ENCODE measurements around the gene ING3. TPM values are rescaled to one million over a fixed set of nuclear protein-coding genes. Genes with fewer than 3 reads are reported as not detected.
A peak's percentile ranks its signal among the peaks of the same experiment; 100 is the strongest.

ING3 gene, protein sequence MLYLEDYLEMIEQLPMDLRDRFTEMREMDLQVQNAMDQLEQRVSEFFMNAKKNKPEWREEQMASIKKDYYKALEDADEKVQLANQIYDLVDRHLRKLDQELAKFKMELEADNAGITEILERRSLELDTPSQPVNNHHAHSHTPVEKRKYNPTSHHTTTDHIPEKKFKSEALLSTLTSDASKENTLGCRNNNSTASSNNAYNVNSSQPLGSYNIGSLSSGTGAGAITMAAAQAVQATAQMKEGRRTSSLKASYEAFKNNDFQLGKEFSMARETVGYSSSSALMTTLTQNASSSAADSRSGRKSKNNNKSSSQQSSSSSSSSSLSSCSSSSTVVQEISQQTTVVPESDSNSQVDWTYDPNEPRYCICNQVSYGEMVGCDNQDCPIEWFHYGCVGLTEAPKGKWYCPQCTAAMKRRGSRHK
- total RNA-seq (2014; rRNA removed; shearing (Covaris generic)): 8.5 and 18.9 TPM in 2 replicates

DNA sequence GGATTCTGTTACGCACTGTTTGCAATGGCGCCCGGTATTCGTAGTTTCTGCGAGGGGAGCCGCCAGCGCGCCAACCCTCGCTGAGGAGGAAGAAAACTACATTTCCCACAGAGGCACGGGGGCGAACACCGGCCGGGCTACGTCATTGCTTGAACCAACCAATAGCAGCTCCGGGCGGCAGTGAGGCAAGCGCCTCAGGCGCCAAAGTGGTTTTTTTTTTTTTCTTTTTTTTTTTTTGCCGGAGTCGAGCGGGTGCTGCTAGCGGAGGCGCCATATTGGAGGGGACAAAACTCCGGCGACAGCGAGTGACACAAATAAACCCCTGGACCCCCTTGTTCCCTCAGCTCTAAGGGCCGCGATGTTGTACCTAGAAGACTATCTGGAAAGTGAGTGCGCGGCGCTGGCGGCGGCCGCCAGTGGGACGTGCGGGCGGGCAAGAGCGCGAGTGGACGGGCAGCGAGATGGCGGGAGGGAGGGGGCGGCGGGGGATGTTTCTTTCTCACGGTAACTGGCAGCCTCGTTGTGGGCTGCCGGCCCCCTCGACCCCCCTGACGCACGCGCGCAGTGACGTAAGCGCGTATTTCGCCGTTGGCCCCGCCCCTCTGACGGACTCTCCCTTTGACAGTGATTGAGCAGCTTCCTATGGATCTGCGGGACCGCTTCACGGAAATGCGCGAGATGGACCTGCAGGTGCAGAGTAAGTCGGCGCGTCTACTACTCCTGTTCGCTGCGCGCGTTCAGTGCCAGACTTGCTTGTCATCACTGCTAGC lies at the start of gene ING3:
Gene ING3, plus strand, starts transcription at position 239 of the 770 bp plus-strand sequence. Its CDS starts 120 bp downstream, at position 359.
- in situ Hi-C loops (cut with HindIII; ENCODE audit: low sequenced_read_pairs): no loop called here

GRCh38 chr7:120915314-120916105 lies 35.1 kb upstream of the ING3 start:
- in situ Hi-C loops (cut with HindIII; ENCODE audit: low sequenced_read_pairs): no loop called here

More for the DNA sequence above, at the start of gene ING3:
- DNase-seq (ENCODE audit: low spot score): peak; percentile 99

DNA sequence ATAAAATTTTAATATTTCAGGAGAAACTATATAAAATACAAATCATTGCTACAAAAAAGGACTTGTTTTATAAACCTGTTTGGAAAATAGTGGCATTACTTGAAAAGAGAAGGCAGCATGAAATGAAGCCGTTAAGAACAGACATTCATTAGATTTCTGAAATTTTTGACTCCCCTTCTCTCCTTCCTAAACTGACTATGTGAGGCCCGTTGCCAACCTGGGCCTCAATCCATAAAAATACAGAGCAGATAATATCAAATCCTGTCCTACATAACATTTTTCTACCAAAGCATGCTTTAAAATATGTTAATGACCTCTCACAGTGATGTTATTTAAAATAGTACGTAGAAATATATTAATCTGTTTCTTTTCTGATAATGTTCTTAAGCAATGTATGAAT lies 34.5 kb upstream of the ING3 start:
- no peak for DNase-seq (ENCODE audit: low spot score)
- in situ Hi-C loops (cut with HindIII; ENCODE audit: low sequenced_read_pairs): no loop called here

More at GRCh38 chr7:120915314-120916105, 35.1 kb upstream of the ING3 start:
- DNase-seq (ENCODE audit: low spot score): no peak

DNA sequence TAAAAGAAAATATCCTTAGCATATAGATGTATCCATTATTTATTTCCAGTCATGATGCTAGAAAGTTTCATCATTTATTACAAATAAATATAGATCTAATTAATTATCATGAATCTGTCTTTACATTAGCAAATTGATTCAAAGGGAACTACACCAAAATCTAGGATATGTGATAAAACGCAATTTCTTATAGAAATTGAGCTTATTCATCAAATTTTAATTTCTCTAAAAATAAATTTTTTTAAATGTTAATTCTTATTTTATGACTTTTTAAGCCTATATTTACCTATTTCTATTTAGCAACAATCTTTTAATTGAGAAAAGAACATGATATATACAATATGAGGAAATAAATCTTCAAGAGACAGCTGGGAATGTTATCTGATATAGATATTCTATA lies 34.0 kb upstream of the ING3 start:
- DNase-seq (ENCODE audit: low spot score): no peak
- in situ Hi-C loops (cut with HindIII; ENCODE audit: low sequenced_read_pairs): no loop called here

GRCh38 chr7:120919466-120919865 lies 31.1 kb upstream of the ING3 start:
- no peak for DNase-seq (ENCODE audit: low spot score)
- in situ Hi-C loops (cut with HindIII; ENCODE audit: low sequenced_read_pairs): no loop called here

GRCh38 chr7:120920034-120920433 lies 30.5 kb upstream of the ING3 start:
- in situ Hi-C loops (cut with HindIII; ENCODE audit: low sequenced_read_pairs): no loop called here
- DNase-seq (ENCODE audit: low spot score): no peak

DNA sequence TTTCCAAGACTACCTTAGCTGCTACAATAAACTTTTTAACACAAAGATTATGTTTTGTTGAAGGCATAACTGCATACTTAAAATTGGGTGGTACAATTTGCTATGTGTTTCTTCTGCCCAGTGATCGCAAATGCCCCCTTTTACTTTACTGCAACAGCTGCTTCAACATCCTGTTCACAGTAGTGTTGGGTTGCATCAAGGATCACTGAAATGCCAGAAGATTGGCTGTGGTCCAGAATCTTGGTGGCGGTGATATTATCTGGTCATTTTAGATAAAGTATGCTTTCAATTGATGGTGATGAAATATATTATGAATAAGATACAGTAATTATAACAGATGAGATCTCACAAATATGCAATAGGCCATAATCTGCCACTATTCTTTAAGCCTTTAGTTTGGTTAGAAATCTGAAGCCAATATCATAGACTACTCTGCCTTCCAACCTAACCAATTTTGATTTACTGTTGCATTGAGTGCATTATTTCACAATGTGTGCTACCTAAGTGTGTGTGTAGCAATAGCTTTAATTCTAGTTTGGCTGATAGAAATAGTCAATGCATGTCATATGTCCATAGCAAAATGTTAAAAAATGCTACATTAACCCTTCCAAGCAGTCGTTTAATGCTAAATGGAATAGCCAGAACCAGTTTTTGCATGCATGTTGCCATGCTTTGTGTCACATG lies 29.8 kb upstream of the ING3 start:
- in situ Hi-C loops (cut with HindIII; ENCODE audit: low sequenced_read_pairs): no loop called here
- DNase-seq (ENCODE audit: low spot score): no peak

DNA sequence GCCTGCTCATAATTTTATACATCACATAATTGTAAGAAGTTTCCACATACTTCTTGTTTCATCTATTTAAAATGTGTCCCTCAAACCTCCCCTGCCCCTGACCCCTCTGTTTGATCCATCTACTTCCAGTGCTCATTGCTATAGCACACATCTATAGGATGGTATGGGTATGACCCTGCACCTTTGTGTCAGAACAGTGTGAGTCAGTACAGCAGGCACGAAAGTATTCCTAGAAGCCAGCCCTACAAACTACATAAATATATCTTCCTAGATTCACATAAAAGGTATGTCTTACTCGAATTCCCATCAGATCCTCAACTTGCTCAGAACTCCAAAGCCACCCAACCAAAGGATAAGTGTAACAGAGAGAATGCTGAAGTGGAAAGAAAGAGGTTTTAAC lies 25.7 kb upstream of the ING3 start:
- DNase-seq (ENCODE audit: low spot score): no peak
- in situ Hi-C loops (cut with HindIII; ENCODE audit: low sequenced_read_pairs): no loop called here

- DNase-seq (ENCODE audit: low spot score): no peak
- in situ Hi-C loops (cut with HindIII; ENCODE audit: low sequenced_read_pairs): no loop called here
Observed at GRCh38 chr7:120925392-120925791, 25.2 kb upstream of the ING3 start.

GRCh38 chr7:120926943-120927346 lies 23.6 kb upstream of the ING3 start:
- in situ Hi-C loops (cut with HindIII; ENCODE audit: low sequenced_read_pairs): no loop called here
- DNase-seq (ENCODE audit: low spot score): no peak

DNA sequence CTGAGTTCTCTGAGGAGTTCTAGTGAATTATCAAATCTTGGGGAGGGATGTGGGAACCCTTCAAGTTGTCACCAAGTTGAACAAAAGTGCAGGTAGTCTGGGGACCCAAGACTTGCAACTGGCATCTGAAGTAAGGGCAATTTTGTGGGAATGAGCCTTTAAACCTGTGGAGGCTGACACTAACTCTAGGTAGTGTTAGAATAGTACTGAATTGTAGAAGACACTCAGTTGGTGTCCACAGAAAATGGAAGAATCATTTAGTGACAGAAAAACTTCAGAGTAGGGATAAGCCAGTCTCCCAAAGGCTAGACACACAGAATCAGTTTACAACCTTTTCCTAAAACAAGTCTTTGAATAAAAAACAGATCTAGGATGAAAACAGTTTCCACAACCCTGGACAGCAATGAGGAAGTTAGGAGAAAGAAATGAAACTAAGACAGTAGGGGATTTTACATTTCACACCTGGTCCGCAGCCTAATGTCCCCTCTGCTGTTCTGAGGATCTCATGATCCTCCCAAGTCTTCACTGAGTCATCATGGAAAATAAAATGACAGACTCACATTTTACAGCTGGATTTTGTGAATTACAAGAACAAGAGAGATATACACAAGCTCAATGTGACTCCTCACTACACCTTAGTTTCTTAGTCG lies 23.0 kb upstream of the ING3 start:
- in situ Hi-C loops (cut with HindIII; ENCODE audit: low sequenced_read_pairs): no loop called here
- DNase-seq (ENCODE audit: low spot score): no peak

- in situ Hi-C loops (cut with HindIII; ENCODE audit: low sequenced_read_pairs): no loop called here
- DNase-seq (ENCODE audit: low spot score): no peak
Observed at GRCh38 chr7:120931243-120931642, 19.3 kb upstream of the ING3 start.

DNA sequence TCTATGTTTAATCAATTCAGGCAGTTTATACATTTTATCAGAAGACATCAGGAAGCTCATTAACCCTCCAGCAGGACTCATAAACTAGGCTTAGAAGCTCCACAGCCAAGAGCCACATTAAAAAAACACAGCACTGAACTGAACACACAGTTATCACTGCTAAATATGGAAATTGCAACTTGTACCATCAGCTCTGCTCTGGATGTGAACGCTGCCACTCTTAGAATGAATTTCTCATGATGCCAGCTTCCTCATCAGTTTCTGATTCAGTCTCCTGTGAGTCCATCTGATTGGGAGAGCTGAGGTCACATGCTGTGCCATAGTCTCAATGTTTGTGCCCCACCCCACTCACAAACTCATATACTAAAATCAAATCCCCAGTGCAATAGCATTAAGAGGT lies 17.1 kb upstream of the ING3 start:
- no peak for DNase-seq (ENCODE audit: low spot score)
- in situ Hi-C loops (cut with HindIII; ENCODE audit: low sequenced_read_pairs): no loop called here

DNA sequence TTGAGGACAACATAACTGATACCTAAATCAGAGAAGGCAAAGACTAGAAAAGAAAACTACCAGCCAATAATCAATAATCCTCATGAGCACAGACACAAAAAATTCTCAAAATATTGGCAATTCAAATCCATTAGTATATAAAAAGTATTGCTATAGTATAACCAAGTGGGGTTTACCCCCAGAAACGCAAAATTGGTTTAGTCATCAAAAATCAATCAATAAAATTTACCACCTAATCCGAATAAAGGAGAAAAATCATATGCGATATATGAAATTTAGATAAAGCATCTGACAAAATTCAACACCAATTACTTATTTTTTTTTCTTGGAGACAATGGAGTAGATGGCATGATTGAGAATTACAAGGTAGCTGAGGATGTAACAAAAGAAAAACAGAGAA lies 11.2 kb upstream of the ING3 start:
- in situ Hi-C loops (cut with HindIII; ENCODE audit: low sequenced_read_pairs): no loop called here
- DNase-seq (ENCODE audit: low spot score): no peak

GRCh38 chr7:120941064-120941463 lies 9.5 kb upstream of the ING3 start:
- no peak for DNase-seq (ENCODE audit: low spot score)
- in situ Hi-C loops (cut with HindIII; ENCODE audit: low sequenced_read_pairs): no loop called here

- DNase-seq (ENCODE audit: low spot score): no peak
- in situ Hi-C loops (cut with HindIII; ENCODE audit: low sequenced_read_pairs): no loop called here
Observed at GRCh38 chr7:120941856-120942255, 8.7 kb upstream of the ING3 start.

DNA sequence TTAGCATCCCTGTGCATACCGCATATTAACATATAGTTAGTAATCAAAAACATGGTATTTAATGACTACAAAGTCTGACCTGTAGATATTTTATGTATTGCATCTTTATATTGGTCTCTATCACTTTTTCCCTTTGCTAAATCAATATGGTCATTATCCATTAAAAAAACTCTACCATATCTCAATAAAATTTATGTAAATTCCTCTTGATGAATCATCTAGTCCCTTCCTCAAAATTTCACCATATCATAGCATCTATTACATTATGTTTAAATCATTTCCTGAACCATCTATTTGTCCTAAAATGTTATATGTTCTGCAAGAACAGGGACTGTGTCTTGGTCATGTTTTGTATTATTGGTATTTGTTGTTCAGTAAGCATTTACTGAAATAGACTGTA lies 7.7 kb upstream of the ING3 start:
- no peak for DNase-seq (ENCODE audit: low spot score)
- in situ Hi-C loops (cut with HindIII; ENCODE audit: low sequenced_read_pairs): no loop called here

DNA sequence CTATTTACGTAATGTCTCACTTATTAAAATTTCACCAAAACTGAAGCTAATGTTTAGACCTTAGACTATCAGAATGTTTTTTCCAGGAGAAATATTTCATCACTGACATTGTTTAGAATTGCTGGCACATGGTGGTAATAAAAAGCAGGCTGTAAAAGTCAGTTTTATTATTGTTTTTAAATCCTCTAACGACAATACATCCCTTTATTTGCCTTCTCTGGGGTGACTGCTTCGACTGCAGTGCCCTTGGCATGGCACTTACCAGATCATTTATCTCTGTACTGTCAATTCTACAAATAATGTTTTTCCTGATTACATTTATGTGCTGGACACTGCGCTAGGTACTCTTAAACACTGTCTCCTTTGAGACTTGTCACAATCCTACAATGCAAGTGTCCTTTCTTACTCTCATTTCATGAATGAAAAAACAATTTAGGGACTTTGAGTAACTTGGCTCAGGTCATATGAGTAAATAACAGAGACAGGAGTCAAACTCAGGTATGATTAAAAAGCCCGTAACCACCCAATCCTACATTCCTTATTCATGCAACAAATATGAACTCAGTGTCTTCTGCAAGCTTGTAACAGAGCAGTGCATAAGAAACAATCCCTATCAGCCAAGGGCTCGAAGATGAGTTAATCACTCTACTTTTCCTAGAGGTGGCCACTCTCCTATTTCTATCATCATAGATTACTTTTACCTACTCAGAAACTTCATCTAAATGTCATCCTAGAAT lies 5.6 kb upstream of the ING3 start:
- no peak for DNase-seq (ENCODE audit: low spot score)
- in situ Hi-C loops (cut with HindIII; ENCODE audit: low sequenced_read_pairs): no loop called here
